Occipital lobe (tissue), 2 donors: ENCODE data around the gene LAX1. TPM values are rescaled to one million over a fixed set of nuclear protein-coding genes. Genes with fewer than 3 reads are reported as not detected.
A peak's percentile ranks its signal among the peaks of the same experiment; 100 is the strongest.
"Not testable (repeated sequence)": the region's sequence is repeated elsewhere in the genome, so short reads cannot be mapped to it uniquely, and the experiment has no call there.

Experiments
- DNase-seq: peaks from one replicate; lab custom pipeline; 2025; lab: John Stamatoyannopoulos, UW
- total RNA-seq: library from RNA; depleted of rRNA; stranded (reverse); fragments of >200 nt; gene quantifications from one replicate; pipeline ENCODE4 v1.2.3, GENCODE V29; 2014

Gene LAX1
- not detected for total RNA-seq

- DNase-seq, result no peak
Observed at GRCh38 chr1:203765029-203765837, at the start of gene LAX1. TSS of gene LAX1 (plus strand) at chr1:203765183. CDS start at chr1:203765566, 383 bp downstream.

GRCh38 chr1:203717120-203717519, 47.9 kb upstream of the LAX1 start:
- no peak for DNase-seq

GRCh38 chr1:203720242-203720641, 44.7 kb upstream of the LAX1 start:
- no peak for DNase-seq

- no peak for DNase-seq
Observed at GRCh38 chr1:203722909-203723308, 42.1 kb upstream of the LAX1 start.

- DNase-seq, result no peak
Observed at GRCh38 chr1:203726417-203726867, 38.5 kb upstream of the LAX1 start.

GRCh38 chr1:203733009-203733863, 31.7 kb upstream of the LAX1 start:
- DNase-seq, result no peak

GRCh38 chr1:203742436-203742835, 22.5 kb upstream of the LAX1 start:
- no peak for DNase-seq

GRCh38 chr1:203743091-203743571, 21.9 kb upstream of the LAX1 start:
- no peak for DNase-seq

GRCh38 chr1:203744075-203744972, 20.7 kb upstream of the LAX1 start:
- peak; percentile 18 for DNase-seq

- no peak for DNase-seq
Observed at GRCh38 chr1:203746281-203746680, 18.7 kb upstream of the LAX1 start.

GRCh38 chr1:203751051-203751450, 13.9 kb upstream of the LAX1 start:
- no peak for DNase-seq

- DNase-seq, result not testable (repeated sequence)
Observed at GRCh38 chr1:203751618-203752361, 13.2 kb upstream of the LAX1 start.

- no peak for DNase-seq
Observed at GRCh38 chr1:203754455-203754864, 10.5 kb upstream of the LAX1 start.

- no peak for DNase-seq
Observed at GRCh38 chr1:203756036-203756435, 8.9 kb upstream of the LAX1 start.

- not testable (repeated sequence) for DNase-seq
Observed at GRCh38 chr1:203758749-203759148, 6.2 kb upstream of the LAX1 start.

GRCh38 chr1:203760506-203760905, 4.5 kb upstream of the LAX1 start:
- no peak for DNase-seq

- not testable (repeated sequence) for DNase-seq
Observed at GRCh38 chr1:203761958-203762357, 3.0 kb upstream of the LAX1 start.

- no peak for DNase-seq
Observed at GRCh38 chr1:203763505-203763904, 1.5 kb upstream of the LAX1 start.

GRCh38 chr1:203764105-203765028, 616 bp upstream of the LAX1 start:
- DNase-seq, result no peak
